Activated B cell treated with CpG ODN at 0.5 μM for 24 hours (primary cell): ENCODE data around the gene TBX2. TPM values are rescaled to one million over a fixed set of nuclear protein-coding genes. Genes with fewer than 3 reads are reported as not detected.

Source experiments
- ATAC-seq: fragments of 200-7000 bp; cut with Tn5 transposase; one replicate; pipeline ENCODE4 v1.10.0; 2021; ENCODE audit warnings: low read depth, mild to moderate bottlenecking, moderate library complexity
- CTCF ChIA-PET: fragments of 350-600 bp; sonication (Branson Sonifier 250); formaldehyde crosslinking; loops from one replicate; lab custom pipeline; 2021; ENCODE audit warnings: antibody characterized with exemption; lab: Charles Lee
- POLR2A ChIA-PET: fragments of 350-600 bp; sonication (Branson Sonifier 250); formaldehyde crosslinking; loops from one replicate; lab custom pipeline; 2021; ENCODE audit warnings: antibody characterized with exemption; lab: Charles Lee
- DNase-seq: peaks from one replicate; pipeline ENCODE4 v3.0.0; 2022
- H3K27ac Mint-ChIP-seq: one replicate; pipeline ENCODE4 v1.8.0; 2020; ENCODE audit warnings: mixed read lengths
- H3K27me3 Mint-ChIP-seq: one replicate; pipeline ENCODE4 v1.8.0; 2021; ENCODE audit warnings: mixed read lengths
- H3K36me3 Mint-ChIP-seq: one replicate; pipeline ENCODE4 v1.8.0; 2021; ENCODE audit warnings: low read depth, mixed read lengths
- H3K4me1 Mint-ChIP-seq: one replicate; pipeline ENCODE4 v1.8.0; 2021; ENCODE audit warnings: mixed read lengths
- H3K4me3 Mint-ChIP-seq: one replicate; pipeline ENCODE4 v1.8.0; 2020; ENCODE audit warnings: mild to moderate bottlenecking, mixed read lengths
- H3K9me3 Mint-ChIP-seq: one replicate; pipeline ENCODE4 v1.8.0; 2020; ENCODE audit warnings: mixed read lengths
- CTCF ChIP-seq: fragments of 200-600 bp; IDR thresholded peaks from one replicate; pipeline ENCODE4 v1.8.0; 2022; ENCODE audit warnings: antibody characterized with exemption, mild to moderate bottlenecking
- intact Hi-C: fragments of 100-400 bp; cut with micrococcal nuclease; formaldehyde crosslinking; loops from one replicate; pipeline ENCODE4 v1.15.1; 2024
- total RNA-seq: library from RNA; stranded (reverse); gene quantifications from 2 replicates; pipeline ENCODE4 v1.2.3, GENCODE V29; 2022

Gene TBX2
- total RNA-seq, 1 donor from 2014 or later, result not detected

- intact Hi-C loops, result no loop called here
- ChIA-PET POLR2A (interaction anchor here (0.6 kb wide), 1 partner anchor 118 kb away, joined by 3 read pairs; no protein-coding TSS in a partner anchor), CTCF (interaction anchor here (1.5 kb wide), 1 partner anchor 417 kb away, joined by 3 read pairs; no protein-coding TSS in a partner anchor)
- Mint-ChIP-seq H3K4me3 (no peak overlapping the region), H3K27me3 (peaks cover 41% of the 10 kb centered on the region), H3K9me3 (no peaks in the 10 kb centered on the region), H3K36me3 (no peaks in the 10 kb centered on the region), H3K4me1 (peaks cover 4% of the 10 kb centered on the region), H3K27ac (no peak overlapping the region)
- TF ChIP-seq CTCF, result no peak
- no peak for DNase-seq
- ATAC-seq, result no peak
Measured at GRCh38 chr17:61419496-61420046, 19.9 kb downstream of the TBX2 start.

GRCh38 chr17:61420052-61420451 lies 20.4 kb downstream of the TBX2 start:
- Mint-ChIP-seq H3K4me1 (peaks cover 4% of the 10 kb centered on the region), H3K27ac (no peak overlapping the region), H3K27me3 (peaks cover 45% of the 10 kb centered on the region), H3K4me3 (no peak overlapping the region), H3K9me3 (no peaks in the 10 kb centered on the region), H3K36me3 (no peaks in the 10 kb centered on the region)
- ATAC-seq (no peak), DNase-seq (no peak)
- intact Hi-C loops, result no loop called here
- ChIA-PET POLR2A (interaction anchor here (0.6 kb wide), 1 partner anchor 118 kb away, joined by 3 read pairs; no protein-coding TSS in a partner anchor), CTCF (interaction anchor here (1.5 kb wide), 1 partner anchor 416 kb away, joined by 3 read pairs; no protein-coding TSS in a partner anchor)
- no peak for TF ChIP-seq CTCF

GRCh38 chr17:61420745-61421398 lies 21.2 kb downstream of the TBX2 start:
- peaks cover 47% of the 10 kb centered on the region for H3K27me3 Mint-ChIP-seq

GRCh38 chr17:61421460-61421859 lies 21.8 kb downstream of the TBX2 start:
- no peak overlapping the region for H3K4me3 Mint-ChIP-seq
- intact Hi-C loops, result no loop called here
- no peak for TF ChIP-seq CTCF
- DNase-seq, result no peak
- ChIA-PET POLR2A (no interaction called here), CTCF (no interaction called here)
- no peak for ATAC-seq
- no peaks in the 10 kb centered on the region for H3K36me3 Mint-ChIP-seq
- H3K4me1 Mint-ChIP-seq, result peaks cover 4% of the 10 kb centered on the region
- peaks cover 47% of the 10 kb centered on the region for H3K27me3 Mint-ChIP-seq
- H3K9me3 Mint-ChIP-seq, result no peaks in the 10 kb centered on the region
- no peak overlapping the region for H3K27ac Mint-ChIP-seq

More at GRCh38 chr17:61420745-61421398, 21.2 kb downstream of the TBX2 start:
- CTCF ChIA-PET, result no interaction called here
- no peak overlapping the region for H3K27ac Mint-ChIP-seq
- no peak for ATAC-seq
- H3K9me3 Mint-ChIP-seq, result no peaks in the 10 kb centered on the region
- no peak for DNase-seq
- H3K4me3 Mint-ChIP-seq, result no peak overlapping the region
- intact Hi-C loops, result no loop called here
- TF ChIP-seq CTCF, result no peak
- no peaks in the 10 kb centered on the region for H3K36me3 Mint-ChIP-seq
- POLR2A ChIA-PET, result no interaction called here
- peaks cover 4% of the 10 kb centered on the region for H3K4me1 Mint-ChIP-seq

GRCh38 chr17:61422116-61422799 lies 22.6 kb downstream of the TBX2 start:
- intact Hi-C loops, result no loop called here
- CTCF ChIA-PET, result no interaction called here
- Mint-ChIP-seq H3K4me3 (no peak overlapping the region), H3K27me3 (peaks cover 45% of the 10 kb centered on the region), H3K36me3 (no peaks in the 10 kb centered on the region), H3K9me3 (no peaks in the 10 kb centered on the region), H3K27ac (no peak overlapping the region), H3K4me1 (no peaks in the 10 kb centered on the region)
- no peak for TF ChIP-seq CTCF
- ATAC-seq (no peak), DNase-seq (no peak)
- POLR2A ChIA-PET, result no interaction called here
